GM18907 (cell line): ENCODE data around the gene PSEN1.

Source experiments
- ATAC-seq: cut with Tn5 transposase; IDR thresholded peaks from one replicate; pipeline ENCODE4 v1.9.1; 2021; ENCODE audit warnings: mild to moderate bottlenecking, moderate library complexity; ENCODE audit not compliant: unreplicated experiment

Gene PSEN1

GRCh38 chr14:73211251-73212040, 75.1 kb downstream of the PSEN1 start:
- ATAC-seq: no peak

- ATAC-seq: no peak
Observed at GRCh38 chr14:73216030-73216429, 79.7 kb downstream of the PSEN1 start.

GRCh38 chr14:73217411-73217810, 81.1 kb downstream of the PSEN1 start:
- ATAC-seq: no peak

GRCh38 chr14:73220061-73220460, 83.8 kb downstream of the PSEN1 start:
- no peak for ATAC-seq

GRCh38 chr14:73220634-73221033, 84.3 kb downstream of the PSEN1 start:
- ATAC-seq: no peak

GRCh38 chr14:73221945-73222344, 85.6 kb downstream of the PSEN1 start:
- no peak for ATAC-seq

- peak; percentile 67 for ATAC-seq
Observed at GRCh38 chr14:73223049-73223448, 86.7 kb downstream of the PSEN1 start.

- ATAC-seq: no peak
Observed at GRCh38 chr14:73225496-73225895, 89.2 kb downstream of the PSEN1 start.

GRCh38 chr14:73227812-73228781, 91.8 kb downstream of the PSEN1 start:
- ATAC-seq: no peak

- ATAC-seq: no peak
Observed at GRCh38 chr14:73230051-73230450, 93.7 kb downstream of the PSEN1 start.

GRCh38 chr14:73231981-73232851, 95.9 kb downstream of the PSEN1 start:
- no peak for ATAC-seq

GRCh38 chr14:73232984-73233383, 96.7 kb downstream of the PSEN1 start:
- no peak for ATAC-seq

GRCh38 chr14:73233564-73233963, 97.3 kb downstream of the PSEN1 start:
- no peak for ATAC-seq

GRCh38 chr14:73234029-73234428, 97.7 kb downstream of the PSEN1 start:
- ATAC-seq: no peak

- ATAC-seq: no peak
Observed at GRCh38 chr14:73234586-73235394, 98.5 kb downstream of the PSEN1 start.

GRCh38 chr14:73235531-73236155, 99.3 kb downstream of the PSEN1 start:
- no peak for ATAC-seq

GRCh38 chr14:73236157-73236556, 99.8 kb downstream of the PSEN1 start:
- no peak for ATAC-seq

- ATAC-seq: no peak
Observed at GRCh38 chr14:73236752-73237218, 100.5 kb downstream of the PSEN1 start.

GRCh38 chr14:73237219-73237785, 101.0 kb downstream of the PSEN1 start, which contains the start of gene PAPLN:
TSS of gene PAPLN (plus strand) at chr14:73237506. CDS start at chr14:73239779, 2,273 bp downstream.
- no peak for ATAC-seq
